SK-N-SH treated with all-trans-retinoic acid at 6 μM for 48 hours (cell line): ENCODE data around the gene PIGM.
A peak's percentile ranks its signal among the peaks of the same experiment; 100 is the strongest.

Experiments
- ATAC-seq: fragments of 200-7000 bp; cut with Tn5 transposase; 3 replicates; pipeline ENCODE4 v1.9.1; 2020; ENCODE audit warnings: mild to moderate bottlenecking, moderate library complexity
- ARNTL ChIP-seq: fragments of 450-650 bp; formaldehyde crosslinking; IDR thresholded peaks from 2 replicates; pipeline ENCODE4 v1.5.0; 2020; ENCODE audit warnings: low read depth, mild to moderate bottlenecking, moderate library complexity, borderline replicate concordance
- BACH2 ChIP-seq: fragments of 250-450 bp; sonication (Bioruptor Pico); IDR thresholded peaks from 2 replicates; pipeline ENCODE4 v1.9.0; 2021; ENCODE audit warnings: mild to moderate bottlenecking, borderline replicate concordance
- CSDC2 ChIP-seq: fragments of 250-450 bp; sonication (Bioruptor Pico); IDR thresholded peaks from 2 replicates; pipeline ENCODE4 v1.5.0; 2020; ENCODE audit warnings: mild to moderate bottlenecking, moderate library complexity
- ESRRG ChIP-seq: fragments of 250-450 bp; sonication (Bioruptor Pico); IDR thresholded peaks from 2 replicates; pipeline ENCODE4 v1.6.1; 2021; ENCODE audit warnings: mild to moderate bottlenecking
- GLIS3 ChIP-seq: fragments of 250-450 bp; sonication (Bioruptor Pico); IDR thresholded peaks from 2 replicates; pipeline ENCODE4 v1.5.0; 2020; ENCODE audit warnings: mild to moderate bottlenecking, moderate library complexity
- RARB ChIP-seq: fragments of 250-450 bp; sonication (Bioruptor Pico); IDR thresholded peaks from 2 replicates; pipeline ENCODE4 v1.8.0; 2021; ENCODE audit warnings: mild to moderate bottlenecking, moderate library complexity
- TCF4 ChIP-seq: fragments of 250-450 bp; sonication (Bioruptor Pico); IDR thresholded peaks from 2 replicates; pipeline ENCODE4 v1.8.0; 2021; ENCODE audit warnings: mild to moderate bottlenecking, moderate library complexity, borderline replicate concordance
- TOX ChIP-seq: fragments of 250-450 bp; sonication (Bioruptor Pico); IDR thresholded peaks from 2 replicates; pipeline ENCODE4 v1.8.0; 2021; ENCODE audit warnings: mild to moderate bottlenecking, moderate library complexity, borderline replicate concordance
- ZC3H10 ChIP-seq: fragments of 250-450 bp; sonication (Bioruptor Pico); IDR thresholded peaks from 2 replicates; pipeline ENCODE4 v1.5.1; 2021; ENCODE audit warnings: mild to moderate bottlenecking, moderate library complexity
- ZFP3 ChIP-seq: fragments of 250-450 bp; sonication (Bioruptor Pico); IDR thresholded peaks from 2 replicates; pipeline ENCODE4 v1.5.0; 2020; ENCODE audit warnings: mild to moderate bottlenecking, moderate library complexity
- ZFP30 ChIP-seq: fragments of 450-650 bp; formaldehyde crosslinking; IDR thresholded peaks from 2 replicates; pipeline ENCODE4 v1.5.0; 2022; ENCODE audit warnings: mild to moderate bottlenecking, moderate library complexity
- ZNF565 ChIP-seq: fragments of 450-650 bp; formaldehyde crosslinking; conservative IDR thresholded peaks from 2 replicates; pipeline ENCODE4 v1.5.0; 2020; ENCODE audit warnings: low read depth, mild to moderate bottlenecking, moderate library complexity
- ZNF8 ChIP-seq: fragments of 450-650 bp; formaldehyde crosslinking; IDR thresholded peaks from 2 replicates; pipeline ENCODE4 v1.5.0; 2020; ENCODE audit warnings: mild to moderate bottlenecking, moderate library complexity
- TF ChIP-seq, protein P1 (sequence below): fragments of 250-450 bp; sonication (Bioruptor Pico); IDR thresholded peaks from 2 replicates; pipeline ENCODE4 v1.5.1; 2020; ENCODE audit warnings: low read depth, mild to moderate bottlenecking, moderate library complexity
- TF ChIP-seq, protein P2 (sequence below): fragments of 250-450 bp; sonication (Bioruptor Pico); IDR thresholded peaks from 2 replicates; pipeline ENCODE4 v1.5.0; 2020; ENCODE audit warnings: mild to moderate bottlenecking, moderate library complexity
- TF ChIP-seq, protein P3 (sequence below): fragments of 250-450 bp; sonication (Bioruptor Pico); IDR thresholded peaks from 2 replicates; pipeline ENCODE4 v1.8.0; 2020; ENCODE audit warnings: mild to moderate bottlenecking, moderate library complexity, borderline replicate concordance

The PIGM gene

DNA sequence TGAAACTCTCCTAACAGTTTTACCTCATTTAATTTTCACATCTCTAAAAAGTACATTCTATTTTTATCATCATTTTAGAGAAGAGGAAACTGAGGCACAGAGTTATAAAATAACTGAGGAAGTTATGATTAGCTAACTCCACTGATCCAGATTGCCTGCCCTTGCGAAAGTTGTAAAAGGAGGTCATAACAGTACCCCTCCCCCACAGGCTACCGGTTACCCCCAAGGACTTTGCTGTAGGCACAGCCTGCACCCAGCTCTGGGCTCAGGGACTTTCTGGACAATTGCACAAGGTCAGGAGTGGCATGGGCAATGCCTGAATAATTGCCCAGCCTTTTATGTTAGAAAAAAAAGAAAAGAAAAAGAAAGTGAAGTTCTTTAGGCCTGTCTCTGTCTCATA is 22.7 kb downstream of the PIGM start:
- ATAC-seq: no peak

DNA sequence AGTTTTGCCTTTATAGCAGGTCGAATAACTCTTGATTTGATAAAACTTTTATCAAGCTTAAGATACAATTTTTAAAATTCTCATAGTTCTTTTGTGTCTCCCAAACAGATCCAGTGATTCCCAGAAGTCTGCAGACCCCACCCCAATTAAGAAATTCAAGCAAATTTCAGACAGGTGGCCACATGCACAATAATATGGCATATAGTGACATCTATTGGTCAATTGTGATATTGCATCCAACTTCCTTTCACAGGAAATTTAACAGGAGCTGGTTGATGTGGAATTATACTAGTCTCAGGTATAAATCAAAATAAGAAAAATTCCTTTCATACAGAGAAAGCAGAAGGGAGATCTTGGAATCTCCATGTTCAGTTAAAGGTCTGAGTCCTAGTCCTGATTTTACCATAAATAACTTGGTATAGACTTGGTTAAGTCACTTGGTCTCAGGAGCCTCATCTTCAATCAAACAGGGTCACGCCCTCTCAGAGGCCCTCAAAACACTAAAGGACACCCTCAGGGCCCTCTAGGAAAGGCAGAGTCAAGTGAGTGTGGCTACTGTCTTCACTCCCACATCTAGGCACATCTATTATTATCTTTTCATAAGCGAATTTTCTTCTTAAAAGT is 24.1 kb downstream of the PIGM start:
- TF ChIP-seq ZNF565 (CRISPR knock-in tag): no peak
- TF ChIP-seq, protein P1, sequence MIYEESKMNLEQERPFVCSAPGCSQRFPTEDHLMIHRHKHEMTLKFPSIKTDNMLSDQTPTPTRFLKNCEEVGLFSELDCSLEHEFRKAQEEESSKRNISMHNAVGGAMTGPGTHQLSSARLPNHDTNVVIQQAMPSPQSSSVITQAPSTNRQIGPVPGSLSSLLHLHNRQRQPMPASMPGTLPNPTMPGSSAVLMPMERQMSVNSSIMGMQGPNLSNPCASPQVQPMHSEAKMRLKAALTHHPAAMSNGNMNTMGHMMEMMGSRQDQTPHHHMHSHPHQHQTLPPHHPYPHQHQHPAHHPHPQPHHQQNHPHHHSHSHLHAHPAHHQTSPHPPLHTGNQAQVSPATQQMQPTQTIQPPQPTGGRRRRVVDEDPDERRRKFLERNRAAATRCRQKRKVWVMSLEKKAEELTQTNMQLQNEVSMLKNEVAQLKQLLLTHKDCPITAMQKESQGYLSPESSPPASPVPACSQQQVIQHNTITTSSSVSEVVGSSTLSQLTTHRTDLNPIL (CRISPR knock-in tag): no peak
- no peak for TF ChIP-seq ESRRG (CRISPR knock-in tag)
- no peak for TF ChIP-seq GLIS3
- no peak for TF ChIP-seq ZNF8
- ATAC-seq: peak; percentile 46; the same call in 1 of the 3 replicates

More for the DNA sequence above, 22.7 kb downstream of the PIGM start:
- no peak for TF ChIP-seq GLIS3
- no peak for TF ChIP-seq ZC3H10
- no peak for TF ChIP-seq RARB (CRISPR knock-in tag)
- no peak for TF ChIP-seq ZNF565 (CRISPR knock-in tag)

DNA sequence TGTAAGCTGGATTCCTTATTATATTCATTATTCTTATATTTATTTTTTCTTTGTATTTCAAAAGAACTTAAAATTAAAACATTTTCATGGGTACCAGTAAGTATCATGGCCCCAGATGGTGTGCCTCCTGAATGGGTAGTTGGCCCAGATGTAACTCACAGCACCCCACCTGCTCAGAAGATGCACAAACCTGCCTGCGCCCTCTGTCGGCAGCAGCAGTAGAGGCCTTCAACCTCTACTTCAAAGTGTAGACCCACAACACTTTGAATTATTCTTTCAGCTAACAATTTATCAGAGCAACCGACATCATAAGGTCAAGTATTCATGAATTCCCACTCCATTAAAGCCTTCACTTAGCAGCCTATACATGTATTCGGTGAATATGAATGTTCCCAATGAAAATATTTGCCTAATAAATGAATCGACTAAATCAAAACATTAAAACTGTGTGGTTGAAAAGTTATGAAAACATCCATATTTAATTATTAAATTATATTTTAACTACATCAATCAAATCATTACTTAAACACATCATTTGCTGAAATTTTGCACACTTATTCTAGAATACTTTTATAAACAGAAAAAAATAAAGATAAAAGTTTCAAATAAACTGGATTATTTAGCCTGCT is 25.4 kb downstream of the PIGM start:
- peak; percentile 95 for ATAC-seq

DNA sequence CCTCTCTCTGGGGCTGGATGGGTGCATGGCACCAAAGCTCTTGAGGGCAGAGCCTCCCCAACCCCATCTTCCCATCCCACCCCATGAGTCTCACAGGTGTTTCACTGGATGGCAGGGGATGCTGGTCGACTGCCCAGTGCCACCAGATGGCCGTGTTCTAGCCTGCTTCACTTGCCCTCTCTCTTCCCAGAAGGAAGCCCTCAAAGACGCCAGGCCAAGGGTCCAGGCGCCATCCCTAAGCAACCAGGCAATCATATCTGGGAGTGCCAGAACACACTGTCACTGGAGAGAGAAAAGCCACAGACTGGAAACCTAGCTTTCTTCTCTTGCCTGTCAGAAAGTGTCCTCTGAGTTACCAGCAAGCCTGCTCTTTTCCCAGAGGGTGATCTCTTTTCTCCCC is 26.7 kb downstream of the PIGM start:
- TF ChIP-seq ARNTL (no peak), CSDC2 (CRISPR knock-in tag) (no peak), ESRRG (CRISPR knock-in tag) (no peak), ZFP3 (CRISPR knock-in tag) (no peak), TOX (CRISPR knock-in tag) (no peak), ZFP30 (CRISPR knock-in tag) (no peak), TCF4 (CRISPR knock-in tag) (no peak), RARB (CRISPR knock-in tag) (no peak), ZNF8 (no peak), ZC3H10 (no peak), GLIS3 (no peak)
- TF ChIP-seq, protein P1 (CRISPR knock-in tag): no peak
- TF ChIP-seq, protein P2, sequence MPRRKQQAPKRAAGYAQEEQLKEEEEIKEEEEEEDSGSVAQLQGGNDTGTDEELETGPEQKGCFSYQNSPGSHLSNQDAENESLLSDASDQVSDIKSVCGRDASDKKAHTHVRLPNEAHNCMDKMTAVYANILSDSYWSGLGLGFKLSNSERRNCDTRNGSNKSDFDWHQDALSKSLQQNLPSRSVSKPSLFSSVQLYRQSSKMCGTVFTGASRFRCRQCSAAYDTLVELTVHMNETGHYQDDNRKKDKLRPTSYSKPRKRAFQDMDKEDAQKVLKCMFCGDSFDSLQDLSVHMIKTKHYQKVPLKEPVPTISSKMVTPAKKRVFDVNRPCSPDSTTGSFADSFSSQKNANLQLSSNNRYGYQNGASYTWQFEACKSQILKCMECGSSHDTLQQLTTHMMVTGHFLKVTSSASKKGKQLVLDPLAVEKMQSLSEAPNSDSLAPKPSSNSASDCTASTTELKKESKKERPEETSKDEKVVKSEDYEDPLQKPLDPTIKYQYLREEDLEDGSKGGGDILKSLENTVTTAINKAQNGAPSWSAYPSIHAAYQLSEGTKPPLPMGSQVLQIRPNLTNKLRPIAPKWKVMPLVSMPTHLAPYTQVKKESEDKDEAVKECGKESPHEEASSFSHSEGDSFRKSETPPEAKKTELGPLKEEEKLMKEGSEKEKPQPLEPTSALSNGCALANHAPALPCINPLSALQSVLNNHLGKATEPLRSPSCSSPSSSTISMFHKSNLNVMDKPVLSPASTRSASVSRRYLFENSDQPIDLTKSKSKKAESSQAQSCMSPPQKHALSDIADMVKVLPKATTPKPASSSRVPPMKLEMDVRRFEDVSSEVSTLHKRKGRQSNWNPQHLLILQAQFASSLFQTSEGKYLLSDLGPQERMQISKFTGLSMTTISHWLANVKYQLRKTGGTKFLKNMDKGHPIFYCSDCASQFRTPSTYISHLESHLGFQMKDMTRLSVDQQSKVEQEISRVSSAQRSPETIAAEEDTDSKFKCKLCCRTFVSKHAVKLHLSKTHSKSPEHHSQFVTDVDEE (CRISPR knock-in tag): no peak
- ATAC-seq: no peak

More for the DNA sequence above, 25.4 kb downstream of the PIGM start:
- no peak for TF ChIP-seq ZNF565 (CRISPR knock-in tag)
- no peak for TF ChIP-seq ESRRG (CRISPR knock-in tag)
- TF ChIP-seq, protein P3, sequence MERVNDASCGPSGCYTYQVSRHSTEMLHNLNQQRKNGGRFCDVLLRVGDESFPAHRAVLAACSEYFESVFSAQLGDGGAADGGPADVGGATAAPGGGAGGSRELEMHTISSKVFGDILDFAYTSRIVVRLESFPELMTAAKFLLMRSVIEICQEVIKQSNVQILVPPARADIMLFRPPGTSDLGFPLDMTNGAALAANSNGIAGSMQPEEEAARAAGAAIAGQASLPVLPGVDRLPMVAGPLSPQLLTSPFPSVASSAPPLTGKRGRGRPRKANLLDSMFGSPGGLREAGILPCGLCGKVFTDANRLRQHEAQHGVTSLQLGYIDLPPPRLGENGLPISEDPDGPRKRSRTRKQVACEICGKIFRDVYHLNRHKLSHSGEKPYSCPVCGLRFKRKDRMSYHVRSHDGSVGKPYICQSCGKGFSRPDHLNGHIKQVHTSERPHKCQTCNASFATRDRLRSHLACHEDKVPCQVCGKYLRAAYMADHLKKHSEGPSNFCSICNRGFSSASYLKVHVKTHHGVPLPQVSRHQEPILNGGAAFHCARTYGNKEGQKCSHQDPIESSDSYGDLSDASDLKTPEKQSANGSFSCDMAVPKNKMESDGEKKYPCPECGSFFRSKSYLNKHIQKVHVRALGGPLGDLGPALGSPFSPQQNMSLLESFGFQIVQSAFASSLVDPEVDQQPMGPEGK (CRISPR knock-in tag): no peak
- no peak for TF ChIP-seq GLIS3
- TF ChIP-seq, protein P2 (CRISPR knock-in tag): no peak
- no peak for TF ChIP-seq TOX (CRISPR knock-in tag)
- no peak for TF ChIP-seq BACH2 (CRISPR knock-in tag)
